ENCODE measurements around the gene RPS16. TPM values are rescaled to one million over a fixed set of nuclear protein-coding genes. Genes with fewer than 3 reads are reported as not detected.
A peak's percentile ranks its signal among the peaks of the same experiment; 100 is the strongest.

RPS16 gene
- polyA plus RNA-seq, 1 donor: 1,947 TPM

DNA sequence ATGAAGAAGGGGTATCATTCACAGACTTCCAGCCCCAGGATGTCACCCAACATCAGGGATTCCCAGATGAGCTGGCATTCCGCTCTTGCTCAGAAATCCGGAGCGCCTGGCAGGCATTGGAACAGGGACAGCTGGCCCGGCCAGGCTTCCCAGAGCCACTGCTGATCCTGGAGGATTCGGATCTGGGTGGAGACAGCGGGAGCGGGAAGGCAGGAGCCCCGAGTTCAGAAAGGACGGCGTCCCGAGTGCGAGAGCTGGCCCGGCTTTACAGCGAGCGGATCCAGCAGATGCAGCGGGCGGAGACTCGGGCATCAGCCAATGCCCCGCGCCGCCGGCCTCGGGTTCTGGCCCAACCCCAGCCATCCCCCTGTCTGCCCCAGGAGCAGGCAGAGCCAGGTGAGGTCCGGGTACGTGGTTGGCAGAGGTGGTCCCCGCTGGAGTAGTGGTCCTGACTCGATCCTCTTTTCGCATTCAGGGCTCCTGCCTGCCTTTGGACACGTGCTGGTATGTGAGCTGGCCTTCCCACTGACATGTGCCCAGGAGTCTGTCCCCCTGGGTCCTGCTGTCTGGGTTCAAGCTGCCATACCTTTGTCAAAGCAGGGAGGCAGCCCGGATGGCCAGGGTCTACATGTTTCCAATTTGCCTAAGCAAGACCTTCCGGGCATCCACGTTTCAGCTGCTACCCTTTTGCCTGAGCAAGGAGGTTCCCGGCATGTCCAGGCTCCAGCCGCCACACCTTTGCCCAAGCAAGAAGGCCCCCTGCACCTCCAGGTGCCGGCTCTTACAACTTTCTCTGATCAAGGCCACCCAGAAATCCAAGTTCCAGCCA is 12.3 kb downstream of the RPS16 start:
- Histone ChIP-seq H3K27ac (ENCODE audit: low read length) (no peak overlapping the region), H3K27me3 (ENCODE audit: control insufficient read depth, insufficient read depth, low read length) (no peaks in the 10 kb centered on the region), H3K36me3 (ENCODE audit: control insufficient read depth, insufficient read depth, low read length) (peaks cover 28% of the 10 kb centered on the region), H3K9me3 (ENCODE audit: control insufficient read depth, low read depth, low read length) (peaks cover 2% of the 10 kb centered on the region), H3K4me3 (ENCODE audit: low read length) (no peak overlapping the region), H3K4me1 (ENCODE audit: control insufficient read depth, insufficient read depth, low read length) (peaks cover 5% of the 10 kb centered on the region)
- DNase-seq: no peak
- no CpG with 5 or more reads among the region's 35 CpGs for whole genome bisulfite sequencing (ENCODE audit: insufficient coverage, low lambda C conversion rate)

DNA sequence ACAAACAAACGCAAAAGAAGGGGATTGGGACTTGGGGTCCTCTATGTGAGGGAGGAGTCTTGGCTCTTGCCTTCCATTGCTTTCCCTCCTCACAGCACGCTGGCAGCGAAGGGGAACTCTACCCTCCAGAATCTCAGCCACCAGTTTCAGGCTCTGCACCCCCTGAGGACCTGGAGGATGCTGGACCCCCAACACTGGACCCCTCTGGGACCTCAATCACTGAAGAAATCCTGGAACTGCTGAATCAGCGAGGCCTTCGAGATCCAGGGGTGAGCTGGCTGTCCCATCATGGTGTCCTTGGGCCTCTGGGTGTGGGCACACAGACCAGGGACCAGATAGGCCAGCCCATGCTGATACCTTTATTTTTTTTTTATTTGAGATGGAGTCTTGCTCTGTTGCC is 13.7 kb downstream of the RPS16 start:
- Histone ChIP-seq H3K36me3 (ENCODE audit: control insufficient read depth, insufficient read depth, low read length) (peaks cover 34% of the 10 kb centered on the region), H3K27ac (ENCODE audit: low read length) (no peak overlapping the region), H3K4me1 (ENCODE audit: control insufficient read depth, insufficient read depth, low read length) (no peaks in the 10 kb centered on the region), H3K4me3 (ENCODE audit: low read length) (no peak overlapping the region), H3K9me3 (ENCODE audit: control insufficient read depth, low read depth, low read length) (peaks cover 2% of the 10 kb centered on the region), H3K27me3 (ENCODE audit: control insufficient read depth, insufficient read depth, low read length) (no peaks in the 10 kb centered on the region)
- no peak for DNase-seq
- WGBS (ENCODE audit: insufficient coverage, low lambda C conversion rate): no CpG with 5 or more reads among the region's 5 CpGs

GRCh38 chr19:39420769-39421168 is 15.0 kb downstream of the RPS16 start:
- 90% methylated on average over 2 of the region's 15 CpGs for WGBS (ENCODE audit: insufficient coverage, low lambda C conversion rate)
- Histone ChIP-seq H3K4me3 (ENCODE audit: low read length) (no peak overlapping the region), H3K27ac (ENCODE audit: low read length) (no peak overlapping the region), H3K4me1 (ENCODE audit: control insufficient read depth, insufficient read depth, low read length) (no peaks in the 10 kb centered on the region), H3K9me3 (ENCODE audit: control insufficient read depth, low read depth, low read length) (peaks cover 2% of the 10 kb centered on the region), H3K27me3 (ENCODE audit: control insufficient read depth, insufficient read depth, low read length) (no peaks in the 10 kb centered on the region), H3K36me3 (ENCODE audit: control insufficient read depth, insufficient read depth, low read length) (peaks cover 38% of the 10 kb centered on the region)
- no peak for DNase-seq

DNA sequence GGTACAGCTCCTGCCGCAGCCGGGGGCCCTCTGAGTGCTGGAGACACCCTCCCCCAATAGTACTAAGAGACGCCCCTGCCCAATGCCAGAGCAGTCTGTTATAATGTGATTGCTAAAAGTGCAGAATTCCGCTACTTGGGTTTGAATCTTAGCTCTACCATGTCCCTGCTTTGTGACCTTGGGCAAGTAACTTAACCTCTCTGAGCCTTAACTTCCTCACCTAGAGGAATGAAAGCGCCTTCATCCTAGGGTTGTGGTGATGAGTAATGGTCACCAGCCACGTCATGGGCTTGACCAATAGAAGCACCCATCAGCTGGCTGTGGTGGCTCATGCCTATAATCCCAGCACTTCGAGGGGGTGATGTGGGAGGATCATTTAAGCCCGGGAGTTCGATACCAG is 16.7 kb downstream of the RPS16 start:
- Histone ChIP-seq H3K4me1 (ENCODE audit: control insufficient read depth, insufficient read depth, low read length) (peaks cover 2% of the 10 kb centered on the region), H3K27me3 (ENCODE audit: control insufficient read depth, insufficient read depth, low read length) (peaks cover under 1% of the 10 kb centered on the region), H3K36me3 (ENCODE audit: control insufficient read depth, insufficient read depth, low read length) (peaks cover 33% of the 10 kb centered on the region), H3K4me3 (ENCODE audit: low read length) (no peak overlapping the region), H3K9me3 (ENCODE audit: control insufficient read depth, low read depth, low read length) (peaks cover 2% of the 10 kb centered on the region), H3K27ac (ENCODE audit: low read length) (no peak overlapping the region)
- no peak for DNase-seq
- no CpG with 5 or more reads among the region's 9 CpGs for WGBS (ENCODE audit: insufficient coverage, low lambda C conversion rate)

- peaks cover 5% of the 10 kb centered on the region for H3K4me1 ChIP-seq (ENCODE audit: control insufficient read depth, insufficient read depth, low read length)
- no peak overlapping the region for H3K4me3 ChIP-seq (ENCODE audit: low read length)
- peaks cover 4% of the 10 kb centered on the region for H3K27me3 ChIP-seq (ENCODE audit: control insufficient read depth, insufficient read depth, low read length)
- H3K27ac ChIP-seq (ENCODE audit: low read length): no peak overlapping the region
- no peaks in the 10 kb centered on the region for H3K9me3 ChIP-seq (ENCODE audit: control insufficient read depth, low read depth, low read length)
- peaks cover 28% of the 10 kb centered on the region for H3K36me3 ChIP-seq (ENCODE audit: control insufficient read depth, insufficient read depth, low read length)
- WGBS (ENCODE audit: insufficient coverage, low lambda C conversion rate): no CpG with 5 or more reads among the region's 30 CpGs
- DNase-seq: no peak
Measured at GRCh38 chr19:39417463-39418181, 18.1 kb downstream of the RPS16 start.

DNA sequence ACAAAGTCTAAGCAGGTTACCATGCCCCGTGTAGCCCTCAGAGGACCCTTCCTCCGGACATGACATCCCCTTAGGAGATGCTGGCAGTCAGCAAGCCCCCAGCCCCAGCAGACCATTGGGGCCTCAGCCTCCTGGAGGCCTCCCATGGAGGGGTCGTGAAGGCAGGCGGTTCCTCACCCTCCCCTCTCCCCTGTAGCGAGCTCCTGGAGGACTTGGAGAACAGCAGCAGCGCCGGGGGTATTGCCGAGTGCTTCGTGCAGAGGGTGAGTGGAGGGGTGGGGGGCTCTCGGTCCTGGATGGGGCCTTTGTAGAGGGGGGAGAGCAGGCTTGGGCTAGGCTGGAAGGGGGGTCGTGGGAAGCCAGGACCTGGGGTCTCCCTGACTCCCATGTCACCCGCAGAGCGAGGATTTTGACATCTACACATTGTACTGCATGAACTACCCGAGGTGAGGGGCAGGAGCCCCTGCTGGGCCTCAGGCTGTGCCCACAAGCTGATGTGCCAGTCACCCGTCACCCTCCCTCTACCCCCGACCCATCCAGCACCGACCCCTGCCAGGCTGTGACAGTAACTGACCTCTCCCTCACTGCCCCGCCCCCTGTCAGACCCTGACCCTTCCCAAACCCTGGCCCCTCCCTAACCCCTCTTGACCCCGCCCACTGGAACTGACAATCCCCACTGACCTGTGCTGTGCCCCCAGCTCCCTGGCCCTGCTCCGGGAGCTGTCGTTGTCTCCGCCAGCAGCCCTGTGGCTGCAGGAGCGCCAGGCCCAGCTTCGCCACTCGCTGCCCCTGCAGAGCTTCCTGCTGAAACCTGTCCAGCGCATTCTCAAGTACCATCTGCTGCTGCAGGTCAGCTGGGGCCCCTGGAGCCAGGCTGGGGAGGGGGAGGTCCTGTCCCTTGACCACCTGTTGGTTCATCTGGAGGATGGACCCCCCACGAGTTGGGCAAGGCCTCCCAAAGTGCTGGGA is 19.3 kb downstream of the RPS16 start:
- Histone ChIP-seq H3K4me3 (ENCODE audit: low read length) (no peak overlapping the region), H3K4me1 (ENCODE audit: control insufficient read depth, insufficient read depth, low read length) (peaks cover 8% of the 10 kb centered on the region), H3K27me3 (ENCODE audit: control insufficient read depth, insufficient read depth, low read length) (peaks cover 4% of the 10 kb centered on the region), H3K36me3 (ENCODE audit: control insufficient read depth, insufficient read depth, low read length) (peaks cover 22% of the 10 kb centered on the region), H3K9me3 (ENCODE audit: control insufficient read depth, low read depth, low read length) (no peaks in the 10 kb centered on the region), H3K27ac (ENCODE audit: low read length) (no peak overlapping the region)
- no peak for DNase-seq
- no CpG with 5 or more reads among the region's 27 CpGs for WGBS (ENCODE audit: insufficient coverage, low lambda C conversion rate)

GRCh38 chr19:39415111-39416046 is 20.4 kb downstream of the RPS16 start:
- Histone ChIP-seq H3K9me3 (ENCODE audit: control insufficient read depth, low read depth, low read length) (no peaks in the 10 kb centered on the region), H3K27me3 (ENCODE audit: control insufficient read depth, insufficient read depth, low read length) (peaks cover 4% of the 10 kb centered on the region), H3K4me1 (ENCODE audit: control insufficient read depth, insufficient read depth, low read length) (peaks cover 18% of the 10 kb centered on the region), H3K4me3 (ENCODE audit: low read length) (peak overlapping the region; percentile 89), H3K36me3 (ENCODE audit: control insufficient read depth, insufficient read depth, low read length) (peaks cover 19% of the 10 kb centered on the region), H3K27ac (ENCODE audit: low read length) (no peak overlapping the region)
- WGBS (ENCODE audit: insufficient coverage, low lambda C conversion rate): no CpG with 5 or more reads among the region's 35 CpGs
- DNase-seq: no peak

DNA sequence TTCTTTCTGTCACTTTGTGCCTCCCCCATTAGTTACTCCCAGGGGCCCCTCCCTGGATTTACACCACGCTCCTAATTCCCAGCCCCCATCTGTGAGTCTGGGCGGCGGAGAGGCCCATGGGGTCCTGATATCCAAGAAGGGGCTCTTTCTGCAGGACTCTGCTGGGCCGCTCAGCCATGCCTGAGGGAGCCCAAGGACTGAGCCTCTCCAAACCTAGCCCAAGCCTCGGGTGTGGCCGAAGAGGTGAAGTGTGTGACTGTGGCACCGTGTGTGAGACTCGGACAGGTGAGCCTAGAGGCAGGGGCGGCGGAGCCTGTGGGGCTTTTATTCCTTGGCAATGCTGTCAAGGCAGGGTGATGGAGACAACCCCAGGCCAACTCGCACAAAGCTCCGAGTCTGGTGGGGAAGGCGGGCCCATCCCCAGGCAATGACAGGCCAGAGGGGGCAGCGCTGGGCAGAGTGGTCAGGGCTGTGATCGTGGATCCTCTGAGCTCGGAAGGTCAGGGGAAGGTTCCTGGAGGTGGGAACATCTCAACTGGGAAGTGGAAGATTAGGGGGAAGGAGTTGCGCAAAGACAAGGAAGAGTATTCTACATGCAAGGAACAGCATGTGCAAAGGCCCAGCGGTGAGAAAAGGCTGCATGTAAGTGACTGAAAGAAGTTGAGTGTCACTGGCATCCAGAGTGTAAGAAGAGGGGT is 21.7 kb downstream of the RPS16 start:
- peaks cover 16% of the 10 kb centered on the region for H3K36me3 ChIP-seq (ENCODE audit: control insufficient read depth, insufficient read depth, low read length)
- peak overlapping the region; percentile 48 for H3K27ac ChIP-seq (ENCODE audit: low read length)
- H3K4me1 ChIP-seq (ENCODE audit: control insufficient read depth, insufficient read depth, low read length): peaks cover 21% of the 10 kb centered on the region
- DNase-seq: no peak
- 90% methylated on average over 2 of the region's 18 CpGs for WGBS (ENCODE audit: insufficient coverage, low lambda C conversion rate)
- peak overlapping the region; percentile 89 for H3K4me3 ChIP-seq (ENCODE audit: low read length)
- H3K27me3 ChIP-seq (ENCODE audit: control insufficient read depth, insufficient read depth, low read length): peaks cover 4% of the 10 kb centered on the region
- no peaks in the 10 kb centered on the region for H3K9me3 ChIP-seq (ENCODE audit: control insufficient read depth, low read depth, low read length)

GRCh38 chr19:39413272-39413910 is 22.4 kb downstream of the RPS16 start:
- Histone ChIP-seq H3K27ac (ENCODE audit: low read length) (peak overlapping the region; percentile 79), H3K4me3 (ENCODE audit: low read length) (peak overlapping the region; percentile 89), H3K27me3 (ENCODE audit: control insufficient read depth, insufficient read depth, low read length) (peaks cover 4% of the 10 kb centered on the region), H3K4me1 (ENCODE audit: control insufficient read depth, insufficient read depth, low read length) (peaks cover 21% of the 10 kb centered on the region), H3K9me3 (ENCODE audit: control insufficient read depth, low read depth, low read length) (no peaks in the 10 kb centered on the region), H3K36me3 (ENCODE audit: control insufficient read depth, insufficient read depth, low read length) (peaks cover 17% of the 10 kb centered on the region)
- 6% methylated on average over 6 of the region's 54 CpGs for WGBS (ENCODE audit: insufficient coverage, low lambda C conversion rate)
- peak; percentile 43 to 66 for DNase-seq

Measured in large intestine (tissue), 3 donors.